Karpas-422 (cell line): Measurements from ENCODE around the gene ZCCHC18. TPM values are rescaled to one million over a fixed set of nuclear protein-coding genes. Genes with fewer than 3 reads are reported as not detected.

Experiments
- DNase-seq: peaks from one replicate; pipeline ENCODE4 v3.0.0-alpha.2; 2015
- H2AFZ ChIP-seq: fragments of 200-600 bp; sonication (generic); 2 replicates; pipeline ENCODE4 v1.6.1; 2014; ENCODE audit warnings: antibody characterized with exemption, low read length, mixed read lengths
- H3K27ac ChIP-seq: fragments of 200-600 bp; sonication (generic); 2 replicates; pipeline ENCODE4 v1.5.1; 2014; ENCODE audit warnings: mild to moderate bottlenecking, low read length, moderate library complexity
- H3K27me3 ChIP-seq: fragments of 200-600 bp; sonication (generic); 2 replicates; pipeline ENCODE4 v1.6.1; 2014; ENCODE audit warnings: low read length, mixed read lengths
- H3K36me3 ChIP-seq: fragments of 200-600 bp; sonication (generic); 2 replicates; pipeline ENCODE4 v1.6.1; 2014; ENCODE audit warnings: low read length, mixed read lengths; ENCODE audit not compliant: insufficient read depth
- H3K4me1 ChIP-seq: fragments of 200-600 bp; sonication (generic); 2 replicates; pipeline ENCODE4 v1.6.1; 2014; ENCODE audit warnings: mild to moderate bottlenecking, low read length, mixed read lengths
- H3K4me2 ChIP-seq: fragments of 200-600 bp; sonication (generic); 2 replicates; pipeline ENCODE4 v1.6.1; 2014; ENCODE audit warnings: low read length, low read depth, mild to moderate bottlenecking; ENCODE audit not compliant: poor library complexity, severe bottlenecking
- H3K4me3 ChIP-seq: fragments of 200-600 bp; sonication (generic); 2 replicates; pipeline ENCODE4 v1.5.1; 2014; ENCODE audit warnings: mild to moderate bottlenecking, antibody characterized with exemption, low read length, mixed read lengths
- H3K79me2 ChIP-seq: fragments of 200-600 bp; sonication (generic); 2 replicates; pipeline ENCODE4 v1.6.1; 2014; ENCODE audit warnings: mild to moderate bottlenecking, low read length, mixed read lengths
- H3K9ac ChIP-seq: fragments of 200-600 bp; sonication (generic); 2 replicates; pipeline ENCODE4 v1.6.0; 2014; ENCODE audit warnings: low read length
- H3K9me2 ChIP-seq: fragments of 200-600 bp; sonication (generic), shearing (Covaris generic); replicated peaks from 2 replicates; pipeline ENCODE4 v1.6.0; 2014; ENCODE audit warnings: mild to moderate bottlenecking, low read length, moderate library complexity; ENCODE audit not compliant: insufficient read depth
- H3K9me3 ChIP-seq: fragments of 300-700, 200-600 bp; sonication (generic); 2 replicates; pipeline ENCODE4 v1.6.1; 2014; ENCODE audit warnings: low read length, mixed read lengths
- H4K20me1 ChIP-seq: fragments of 200-600 bp; sonication (generic); 2 replicates; pipeline ENCODE4 v1.6.1; 2014; ENCODE audit warnings: mild to moderate bottlenecking, antibody characterized with exemption, low read length, low read depth; ENCODE audit not compliant: insufficient read depth
- total RNA-seq: library from RNA; depleted of rRNA; stranded (reverse); fragments of >200 nt; shearing (Covaris generic); gene quantifications from 2 replicates; pipeline ENCODE4 v1.2.3, GENCODE V29; 2014; ENCODE audit warnings: low replicate concordance

The ZCCHC18 gene
- total RNA-seq, 1 experiment from 2014 or later = 0.41 TPM

DNA sequence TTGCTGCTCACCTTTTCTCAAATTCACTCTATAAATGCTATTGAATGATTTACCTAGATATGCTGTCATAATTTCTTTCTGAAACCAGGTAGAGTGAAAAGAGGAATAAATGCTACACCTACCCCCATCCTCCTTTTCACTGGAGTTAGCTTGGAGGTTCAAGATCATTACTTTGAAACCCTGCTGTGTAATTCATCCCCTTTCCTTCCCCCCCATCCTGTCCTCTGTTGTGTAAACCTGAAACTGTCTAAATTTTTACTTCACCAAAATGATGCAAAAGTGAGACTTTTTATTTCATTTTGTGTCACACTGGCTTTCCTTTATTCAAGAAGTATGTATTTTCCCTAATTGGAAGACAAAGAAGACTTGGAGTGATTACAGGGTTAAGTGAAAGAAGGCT is 5.4 kb downstream of the ZCCHC18 start:
- Histone ChIP-seq H2AFZ (no peak overlapping the region), H3K9ac (no peak overlapping the region), H3K9me3 (no peaks in the 10 kb centered on the region), H3K27me3 (no peaks in the 10 kb centered on the region), H3K27ac (no peak overlapping the region), H3K36me3 (no peaks in the 10 kb centered on the region), H3K4me2 (no peak overlapping the region), H4K20me1 (no peaks in the 10 kb centered on the region), H3K4me3 (no peak overlapping the region), H3K9me2 (no peaks in the 10 kb centered on the region), H3K4me1 (peaks cover 15% of the 10 kb centered on the region), H3K79me2 (no peaks in the 10 kb centered on the region)
- DNase-seq = no peak

- Histone ChIP-seq H3K79me2 (no peaks in the 10 kb centered on the region), H3K9me2 (no peaks in the 10 kb centered on the region)
Measured at GRCh38 chrX:104118765-104119164, 6.4 kb downstream of the ZCCHC18 start.

DNA sequence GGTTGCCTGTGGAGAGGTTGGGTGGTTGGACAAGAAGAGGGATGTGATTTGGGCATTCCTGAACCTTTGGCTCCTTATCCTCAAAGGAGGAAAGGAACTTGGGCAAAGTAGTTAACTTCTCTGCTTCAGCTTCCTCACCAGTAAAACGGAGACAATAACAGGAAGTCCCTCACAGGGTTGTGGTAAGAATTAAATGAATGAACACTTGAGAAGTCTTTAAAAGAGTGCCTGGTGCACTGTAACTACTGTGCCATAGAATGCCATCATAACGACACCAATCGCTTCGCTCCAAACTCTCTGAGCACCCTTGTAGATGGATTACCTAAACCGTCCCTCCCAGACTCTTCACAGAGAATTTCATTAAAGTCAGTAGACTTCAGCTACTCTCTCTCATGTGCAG is 10.5 kb downstream of the ZCCHC18 start:
- no peak for DNase-seq
- Histone ChIP-seq H3K36me3 (no peaks in the 10 kb centered on the region), H3K9me3 (no peaks in the 10 kb centered on the region), H3K27me3 (no peaks in the 10 kb centered on the region), H3K9ac (no peak overlapping the region), H3K4me1 (peaks cover 17% of the 10 kb centered on the region), H3K9me2 (no peaks in the 10 kb centered on the region), H3K27ac (no peak overlapping the region), H3K79me2 (no peaks in the 10 kb centered on the region), H3K4me3 (no peak overlapping the region), H2AFZ (no peak overlapping the region), H4K20me1 (no peaks in the 10 kb centered on the region), H3K4me2 (no peak overlapping the region)

More at GRCh38 chrX:104118765-104119164, 6.4 kb downstream of the ZCCHC18 start:
- Histone ChIP-seq H3K27ac (no peak overlapping the region), H3K4me2 (no peak overlapping the region), H4K20me1 (no peaks in the 10 kb centered on the region), H2AFZ (no peak overlapping the region), H3K9me3 (no peaks in the 10 kb centered on the region), H3K4me3 (no peak overlapping the region), H3K4me1 (peaks cover 11% of the 10 kb centered on the region), H3K36me3 (no peaks in the 10 kb centered on the region), H3K27me3 (no peaks in the 10 kb centered on the region), H3K9ac (no peak overlapping the region)
- peak; percentile 44 for DNase-seq

DNA sequence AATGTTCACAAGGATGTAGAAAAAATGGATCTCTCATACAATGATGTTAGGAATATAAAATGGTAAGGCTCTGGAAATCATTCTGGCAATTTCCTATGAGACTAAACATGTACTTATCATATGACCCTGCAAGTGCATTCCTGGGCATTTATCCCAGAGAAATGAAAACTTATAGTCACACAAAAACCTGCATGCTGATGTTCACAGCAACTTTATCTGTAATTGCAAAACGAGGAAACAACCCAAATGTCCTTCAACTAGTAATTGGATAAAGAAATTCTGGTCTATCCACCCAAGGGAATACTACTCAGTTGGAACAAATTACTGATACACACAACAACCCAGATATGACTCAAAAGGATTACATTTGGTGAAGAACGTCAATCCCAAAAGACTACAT is 14.5 kb downstream of the ZCCHC18 start:
- Histone ChIP-seq H3K4me2 (no peak overlapping the region), H3K9me3 (no peaks in the 10 kb centered on the region), H3K27ac (no peak overlapping the region)

GRCh38 chrX:104130808-104131207 is 18.5 kb downstream of the ZCCHC18 start:
- Histone ChIP-seq H3K4me2 (no peak overlapping the region), H3K4me3 (no peak overlapping the region), H3K4me1 (peaks cover 6% of the 10 kb centered on the region), H3K27ac (no peak overlapping the region), H2AFZ (no peak overlapping the region), H3K9me3 (no peaks in the 10 kb centered on the region), H4K20me1 (no peaks in the 10 kb centered on the region), H3K9ac (no peak overlapping the region), H3K9me2 (no peaks in the 10 kb centered on the region), H3K79me2 (no peaks in the 10 kb centered on the region), H3K36me3 (no peaks in the 10 kb centered on the region), H3K27me3 (no peaks in the 10 kb centered on the region)
- DNase-seq = no peak

More for the DNA sequence above, 14.5 kb downstream of the ZCCHC18 start:
- Histone ChIP-seq H3K9me2 (no peaks in the 10 kb centered on the region), H3K27me3 (no peaks in the 10 kb centered on the region), H3K36me3 (no peaks in the 10 kb centered on the region), H2AFZ (no peak overlapping the region), H3K4me1 (peaks cover 6% of the 10 kb centered on the region), H3K4me3 (no peak overlapping the region), H3K79me2 (no peaks in the 10 kb centered on the region), H4K20me1 (no peaks in the 10 kb centered on the region), H3K9ac (no peak overlapping the region)
- DNase-seq = no peak

DNA sequence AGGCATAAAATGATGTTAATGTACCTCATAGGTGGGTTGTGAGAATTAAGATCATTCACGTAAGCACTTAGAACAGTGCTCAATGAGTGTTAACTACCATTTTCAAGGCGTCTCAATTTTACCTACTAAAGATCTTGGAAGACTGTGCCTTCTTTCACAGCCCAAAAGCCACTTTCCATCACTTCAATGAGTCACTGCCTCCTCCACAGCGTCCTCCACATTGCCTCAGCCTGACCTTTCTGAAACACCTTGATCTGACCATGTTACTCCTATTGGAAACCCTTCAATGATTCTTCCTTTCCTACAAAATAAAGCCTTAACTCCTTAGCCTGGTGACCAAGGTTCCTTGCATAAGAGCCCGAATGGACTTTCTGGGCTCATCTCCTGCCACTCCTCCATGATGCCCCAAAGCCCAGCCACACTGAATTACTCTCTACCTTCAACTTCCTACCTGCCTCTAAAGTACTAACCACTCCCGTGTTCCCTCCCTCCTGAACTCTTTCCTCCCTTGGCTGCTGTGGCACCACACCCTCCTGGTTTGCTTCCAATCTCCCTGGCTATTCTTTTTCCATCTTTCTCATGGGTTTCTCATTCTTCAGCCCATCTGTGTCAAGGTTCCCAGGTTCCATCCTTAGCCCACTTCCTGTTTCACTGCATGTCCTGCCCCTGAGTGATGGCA is 22.4 kb downstream of the ZCCHC18 start:
- Histone ChIP-seq H3K4me3 (no peak overlapping the region), H3K9ac (no peak overlapping the region), H3K27me3 (no peaks in the 10 kb centered on the region), H3K4me2 (no peak overlapping the region), H3K9me2 (no peaks in the 10 kb centered on the region), H2AFZ (no peak overlapping the region), H3K79me2 (no peaks in the 10 kb centered on the region), H3K9me3 (no peaks in the 10 kb centered on the region; the same call in 1 of the 2 replicates), H3K4me1 (no peaks in the 10 kb centered on the region), H3K36me3 (no peaks in the 10 kb centered on the region), H3K27ac (no peak overlapping the region), H4K20me1 (no peaks in the 10 kb centered on the region)
- no peak for DNase-seq

DNA sequence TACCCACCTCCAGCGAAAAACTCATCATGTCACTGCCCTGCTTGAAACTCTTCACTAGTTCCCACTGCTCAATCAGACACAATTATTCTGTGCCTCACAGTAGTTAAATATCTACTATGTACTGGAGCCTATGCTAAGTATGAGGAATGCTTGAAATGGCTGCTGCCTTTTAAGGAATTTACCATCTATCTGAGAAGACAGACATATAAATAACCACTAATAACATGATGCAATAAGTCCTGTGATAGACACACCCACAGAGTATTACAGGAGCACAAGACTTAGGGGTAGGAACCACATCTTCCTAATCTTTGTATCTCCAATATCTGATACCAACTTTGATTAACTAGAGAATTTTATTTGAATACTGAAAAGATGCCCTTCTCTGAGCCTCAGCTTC is 23.4 kb downstream of the ZCCHC18 start:
- Histone ChIP-seq H2AFZ (no peak overlapping the region), H3K27me3 (no peaks in the 10 kb centered on the region), H3K4me3 (no peak overlapping the region), H3K36me3 (no peaks in the 10 kb centered on the region), H3K4me2 (no peak overlapping the region), H3K9me2 (no peaks in the 10 kb centered on the region), H3K9ac (no peak overlapping the region), H3K79me2 (no peaks in the 10 kb centered on the region), H3K27ac (no peak overlapping the region), H3K9me3 (no peaks in the 10 kb centered on the region; the same call in 1 of the 2 replicates), H3K4me1 (no peaks in the 10 kb centered on the region), H4K20me1 (no peaks in the 10 kb centered on the region)
- no peak for DNase-seq

DNA sequence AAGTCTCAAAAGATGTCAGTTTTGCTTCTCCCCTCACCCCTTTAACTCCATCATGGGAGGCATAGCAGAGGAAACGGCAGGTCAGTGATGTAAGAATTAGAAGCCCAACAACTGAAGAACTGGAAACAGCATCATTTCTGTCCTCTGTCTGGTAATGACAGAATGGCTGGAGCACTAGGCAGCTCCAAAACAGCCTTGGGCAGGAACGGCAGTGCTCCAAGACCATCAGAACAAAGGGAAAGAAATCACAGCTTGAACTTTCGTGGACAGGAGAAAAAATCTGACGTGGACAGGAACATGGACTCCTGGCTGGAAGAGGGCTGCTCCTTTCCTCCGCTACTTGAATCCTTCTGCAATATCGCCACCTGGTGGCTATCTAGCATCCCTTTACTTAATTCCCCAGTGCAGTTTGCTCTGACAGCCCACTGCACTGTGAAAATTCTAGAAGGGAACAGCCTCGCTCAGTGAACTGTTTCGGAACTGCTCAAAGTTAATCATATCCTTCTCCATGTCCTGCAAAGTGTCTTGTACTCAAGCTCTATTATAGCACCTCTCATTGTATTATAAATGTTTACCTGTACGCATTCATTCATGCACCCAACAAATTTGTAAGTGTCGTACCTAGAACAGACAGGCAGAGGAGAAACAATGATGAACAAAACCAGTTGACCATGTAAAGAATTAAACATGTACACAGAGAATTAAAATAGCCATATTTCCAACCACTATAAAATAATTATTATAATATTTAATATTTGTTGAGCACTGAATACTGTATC is 24.1 kb downstream of the ZCCHC18 start:
- Histone ChIP-seq H3K79me2 (no peaks in the 10 kb centered on the region), H3K4me3 (no peak overlapping the region), H3K9me2 (no peaks in the 10 kb centered on the region), H3K4me1 (no peaks in the 10 kb centered on the region), H3K27ac (no peak overlapping the region), H3K4me2 (no peak overlapping the region), H3K36me3 (no peaks in the 10 kb centered on the region), H4K20me1 (no peaks in the 10 kb centered on the region), H3K9ac (no peak overlapping the region), H3K27me3 (no peaks in the 10 kb centered on the region), H3K9me3 (no peaks in the 10 kb centered on the region; the same call in 1 of the 2 replicates), H2AFZ (no peak overlapping the region)
- DNase-seq = peak; percentile 88
